GM21737 (cell line): ENCODE data around the gene CCDC7.

Experiments used
- ATAC-seq: cut with Tn5 transposase; IDR thresholded peaks from one replicate; pipeline ENCODE4 v1.9.1; 2021; ENCODE audit warnings: mild to moderate bottlenecking, moderate library complexity; ENCODE audit not compliant: unreplicated experiment

CCDC7 gene

GRCh38 chr10:32923849-32924248 is 477.9 kb downstream of the CCDC7 start:
- ATAC-seq, result no peak
